Measurements from ENCODE around the gene NEDD4L. TPM values are rescaled to one million over a fixed set of nuclear protein-coding genes. Genes with fewer than 3 reads are reported as not detected.

The NEDD4L gene
- total and polyA plus RNA-seq, 2 experiments from 2014 or later, result 36.2 to 72.3 TPM

GRCh38 chr18:58387716-58388115 lies 343.7 kb downstream of the NEDD4L start (continued):
- TF ChIP-seq ZNF462 (CRISPR knock-in tag; IDR thresholded peaks at IDR 0.05), result no peak

GRCh38 chr18:58388736-58389135 lies 344.7 kb downstream of the NEDD4L start:
- H3K4me1 Mint-ChIP-seq, result peaks cover 16% of the 10 kb centered on the region
- Histone ChIP-seq H3K9me2 (ENCODE audit: insufficient read depth) (no peaks in the 10 kb centered on the region), H3K27ac (ENCODE audit: low read depth) (no peak overlapping the region), H4K20me1 (replicated peaks; ENCODE audit: insufficient read depth) (no peaks in the 10 kb centered on the region), H3K36me3 (ENCODE audit: insufficient read depth) (peaks cover 16% of the 10 kb centered on the region), H3K27me3 (ENCODE audit: insufficient read depth) (no peaks in the 10 kb centered on the region), H3K4me2 (no peak overlapping the region), H2AFZ (no peak overlapping the region), H3F3A (replicated peaks; ENCODE audit: low read depth) (no peaks in the 10 kb centered on the region), H3K4me1 (ENCODE audit: insufficient read depth) (peaks cover 6% of the 10 kb centered on the region; the same call in 1 of the 2 replicates), H3K4me3 (no peak overlapping the region), H3K79me2 (replicated peaks; ENCODE audit: insufficient read depth) (no peaks in the 10 kb centered on the region)
- ATAC-seq (no peak), DNase-seq (ENCODE audit: low spot score) (no peak)
- no peak overlapping the region; the same call in 1 of the 2 replicates for H3K27ac Mint-ChIP-seq
- no peak overlapping the region for H3K4me3 Mint-ChIP-seq
- H3K9me3 Mint-ChIP-seq, result no peaks in the 10 kb centered on the region
- H3K27me3 Mint-ChIP-seq (ENCODE audit: insufficient read depth, low read depth, poor library complexity), result peaks cover 11% of the 10 kb centered on the region
- peaks cover 60% of the 10 kb centered on the region for H3K36me3 Mint-ChIP-seq (ENCODE audit: low read depth)
- no peak for TF ChIP-seq REST (IDR thresholded peaks at IDR 0.05; ENCODE audit: unreplicated experiment)
- no peak for TF ChIP-seq JUNB (IDR thresholded peaks at IDR 0.05; ENCODE audit: unreplicated experiment)
- no peak for TF ChIP-seq ZNF114 (CRISPR knock-in tag; IDR thresholded peaks at IDR 0.05)
- no peak for TF ChIP-seq EZH2phosphoT487 (IDR thresholded peaks at IDR 0.05; ENCODE audit: unreplicated experiment)
- no peak for TF ChIP-seq CREB1 (CRISPR knock-in tag; IDR thresholded peaks at IDR 0.05; ENCODE audit: low read depth)
